C4-2B (cell line): ENCODE results near the gene SLAMF8.

ENCODE experiments used
- H3K27ac ChIP-seq: fragments of 450-650 bp; 2 replicates; pipeline ENCODE4 v1.5.1; 2017
- ZFX ChIP-seq: fragments of 450-650 bp; IDR thresholded peaks from 2 replicates; pipeline ENCODE4 v1.6.1; 2017
- TF ChIP-seq, protein P1 (sequence below): fragments of 450-650 bp; conservative IDR thresholded peaks from 2 replicates; pipeline ENCODE4 v1.5.1; 2017; ENCODE audit warnings: mild to moderate bottlenecking

Gene SLAMF8

GRCh38 chr1:159799446-159799985 is 27.2 kb upstream of the SLAMF8 start:
- TF ChIP-seq, protein P1, sequence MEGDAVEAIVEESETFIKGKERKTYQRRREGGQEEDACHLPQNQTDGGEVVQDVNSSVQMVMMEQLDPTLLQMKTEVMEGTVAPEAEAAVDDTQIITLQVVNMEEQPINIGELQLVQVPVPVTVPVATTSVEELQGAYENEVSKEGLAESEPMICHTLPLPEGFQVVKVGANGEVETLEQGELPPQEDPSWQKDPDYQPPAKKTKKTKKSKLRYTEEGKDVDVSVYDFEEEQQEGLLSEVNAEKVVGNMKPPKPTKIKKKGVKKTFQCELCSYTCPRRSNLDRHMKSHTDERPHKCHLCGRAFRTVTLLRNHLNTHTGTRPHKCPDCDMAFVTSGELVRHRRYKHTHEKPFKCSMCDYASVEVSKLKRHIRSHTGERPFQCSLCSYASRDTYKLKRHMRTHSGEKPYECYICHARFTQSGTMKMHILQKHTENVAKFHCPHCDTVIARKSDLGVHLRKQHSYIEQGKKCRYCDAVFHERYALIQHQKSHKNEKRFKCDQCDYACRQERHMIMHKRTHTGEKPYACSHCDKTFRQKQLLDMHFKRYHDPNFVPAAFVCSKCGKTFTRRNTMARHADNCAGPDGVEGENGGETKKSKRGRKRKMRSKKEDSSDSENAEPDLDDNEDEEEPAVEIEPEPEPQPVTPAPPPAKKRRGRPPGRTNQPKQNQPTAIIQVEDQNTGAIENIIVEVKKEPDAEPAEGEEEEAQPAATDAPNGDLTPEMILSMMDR: no peak
- H3K27ac ChIP-seq: no peak overlapping the region

DNA sequence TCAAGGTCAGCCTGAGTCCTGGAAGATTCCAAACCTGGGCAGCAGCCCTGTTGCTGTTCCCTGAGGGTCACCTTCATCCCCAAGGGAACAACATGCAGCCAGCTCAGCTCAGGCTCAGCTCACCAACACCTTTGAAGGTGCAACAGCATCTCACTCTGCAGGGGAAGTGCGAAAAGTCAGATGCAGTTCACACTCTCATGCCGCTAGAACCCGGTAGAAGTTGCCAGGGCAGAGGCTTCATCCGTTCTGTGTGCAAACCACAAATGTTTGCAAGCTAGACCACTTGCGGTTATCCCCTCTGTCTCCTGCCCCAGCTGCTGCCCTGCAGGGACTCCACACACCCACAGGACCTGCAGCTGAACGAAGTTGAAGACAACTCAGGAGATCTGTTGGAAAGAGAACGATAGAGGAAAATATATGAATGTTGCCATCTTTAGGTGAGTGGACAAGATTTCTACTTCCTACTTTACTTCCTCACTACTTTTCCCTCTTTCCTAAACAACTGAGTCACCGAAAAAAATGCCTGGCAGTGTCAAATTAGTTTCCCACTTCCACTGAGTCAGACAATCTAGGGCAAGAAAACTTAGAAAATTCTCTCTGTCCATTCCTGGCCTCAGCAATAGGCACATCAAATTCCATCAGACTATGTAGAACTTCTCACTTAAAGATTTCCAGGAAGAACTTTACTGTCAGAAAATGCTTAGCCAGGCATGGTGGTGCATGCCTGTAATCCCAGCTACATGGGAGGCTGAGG is 26.3 kb upstream of the SLAMF8 start:
- TF ChIP-seq ZFX: no peak
- TF ChIP-seq, protein P1: no peak
- H3K27ac ChIP-seq: no peak overlapping the region

DNA sequence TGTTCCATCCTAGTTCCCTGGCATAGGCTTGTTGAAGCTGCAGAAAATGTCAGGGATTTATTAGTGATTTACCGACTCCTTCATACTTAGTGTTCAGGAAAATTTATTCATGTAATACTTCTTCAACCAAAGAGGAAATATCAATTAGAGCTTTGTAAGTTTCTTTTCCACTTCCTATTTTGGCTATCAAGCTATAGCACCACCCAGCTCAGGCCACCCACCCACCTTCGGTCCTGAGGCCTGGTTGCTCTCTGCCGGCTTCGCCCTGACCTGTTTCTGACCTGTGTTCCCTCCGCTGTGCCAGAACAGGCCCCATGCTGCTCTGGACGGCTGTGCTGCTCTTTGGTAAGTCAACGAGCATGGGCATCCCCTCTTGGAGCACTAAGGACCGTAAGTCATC is 24.6 kb upstream of the SLAMF8 start, which contains the start of gene FCRL6:
Gene FCRL6, plus strand, starts transcription at position 250 of the 400 bp plus-strand sequence. Its CDS starts 65 bp downstream, at position 315.
- no peak within 1 kb of the TSS for H3K27ac ChIP-seq
- TF ChIP-seq, protein P1: no peak

GRCh38 chr1:159803956-159804689 is 22.6 kb upstream of the SLAMF8 start:
- TF ChIP-seq ZFX: no peak
- TF ChIP-seq, protein P1: no peak
- H3K27ac ChIP-seq: no peak overlapping the region

- no peak overlapping the region for H3K27ac ChIP-seq
- TF ChIP-seq, protein P1: no peak
- TF ChIP-seq ZFX: no peak
Measured at GRCh38 chr1:159804924-159805323, 21.7 kb upstream of the SLAMF8 start.

- no peak for TF ChIP-seq ZFX
- TF ChIP-seq, protein P1: no peak
- H3K27ac ChIP-seq: no peak overlapping the region
Measured at GRCh38 chr1:159815926-159816325, 10.7 kb upstream of the SLAMF8 start.
